NB4 (cell line): ENCODE measurements around the gene SIN3B.
A peak's percentile ranks its signal among the peaks of the same experiment; 100 is the strongest.

Source experiments
- DNase-seq: peaks from one replicate; pipeline ENCODE4 v3.0.0; 2010; ENCODE audit warnings: low read depth
- H3K4me3 ChIP-seq: one replicate; pipeline ENCODE4 v1.5.1; 2011; ENCODE audit warnings: mild to moderate bottlenecking, low read depth, low read length, moderate library complexity
- MYC ChIP-seq: IDR thresholded peaks from 2 replicates; pipeline ENCODE4 v1.6.1; 2011; ENCODE audit warnings: low read depth, low read length
- POLR2A ChIP-seq: IDR thresholded peaks from 2 replicates; pipeline ENCODE4 v1.6.1; 2011; ENCODE audit warnings: mild to moderate bottlenecking; ENCODE audit not compliant: insufficient read length; ENCODE audit errors: extremely low read depth
- TF ChIP-seq, protein P1 (sequence below): IDR thresholded peaks from one replicate; pipeline ENCODE4 v1.5.1; 2012; ENCODE audit warnings: low read depth, low read length
- TF ChIP-seq, protein P2 (sequence below): IDR thresholded peaks from 2 replicates; pipeline ENCODE4 v1.6.1; 2011; ENCODE audit warnings: low read depth, low read length

The SIN3B gene

DNA sequence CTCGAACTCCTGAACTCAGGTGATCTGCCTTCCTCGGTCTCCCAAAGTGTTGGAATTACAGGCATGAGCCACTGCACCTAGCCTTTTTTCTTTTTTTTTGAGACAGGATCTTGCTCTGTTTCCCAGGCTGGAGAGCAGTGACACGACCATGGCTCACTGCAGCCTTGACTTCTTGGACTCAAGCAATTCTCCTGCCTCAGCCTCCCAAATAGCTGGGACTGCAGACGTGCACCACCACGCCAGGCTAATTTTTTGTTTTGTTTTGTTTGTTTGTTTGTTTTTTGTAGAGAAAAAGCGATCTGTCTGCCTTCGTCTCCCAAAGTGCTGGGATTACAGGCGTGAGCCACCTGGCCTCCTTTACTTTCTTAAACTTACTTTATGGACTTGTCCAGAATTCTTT, 6.5 kb upstream of the SIN3B start:
- no peak for DNase-seq
- no peak for TF ChIP-seq POLR2A
- no peak for TF ChIP-seq MYC
- TF ChIP-seq, protein P1, sequence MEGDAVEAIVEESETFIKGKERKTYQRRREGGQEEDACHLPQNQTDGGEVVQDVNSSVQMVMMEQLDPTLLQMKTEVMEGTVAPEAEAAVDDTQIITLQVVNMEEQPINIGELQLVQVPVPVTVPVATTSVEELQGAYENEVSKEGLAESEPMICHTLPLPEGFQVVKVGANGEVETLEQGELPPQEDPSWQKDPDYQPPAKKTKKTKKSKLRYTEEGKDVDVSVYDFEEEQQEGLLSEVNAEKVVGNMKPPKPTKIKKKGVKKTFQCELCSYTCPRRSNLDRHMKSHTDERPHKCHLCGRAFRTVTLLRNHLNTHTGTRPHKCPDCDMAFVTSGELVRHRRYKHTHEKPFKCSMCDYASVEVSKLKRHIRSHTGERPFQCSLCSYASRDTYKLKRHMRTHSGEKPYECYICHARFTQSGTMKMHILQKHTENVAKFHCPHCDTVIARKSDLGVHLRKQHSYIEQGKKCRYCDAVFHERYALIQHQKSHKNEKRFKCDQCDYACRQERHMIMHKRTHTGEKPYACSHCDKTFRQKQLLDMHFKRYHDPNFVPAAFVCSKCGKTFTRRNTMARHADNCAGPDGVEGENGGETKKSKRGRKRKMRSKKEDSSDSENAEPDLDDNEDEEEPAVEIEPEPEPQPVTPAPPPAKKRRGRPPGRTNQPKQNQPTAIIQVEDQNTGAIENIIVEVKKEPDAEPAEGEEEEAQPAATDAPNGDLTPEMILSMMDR: no peak
- TF ChIP-seq, protein P2, sequence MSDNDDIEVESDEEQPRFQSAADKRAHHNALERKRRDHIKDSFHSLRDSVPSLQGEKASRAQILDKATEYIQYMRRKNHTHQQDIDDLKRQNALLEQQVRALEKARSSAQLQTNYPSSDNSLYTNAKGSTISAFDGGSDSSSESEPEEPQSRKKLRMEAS: no peak
- no peak overlapping the region for H3K4me3 ChIP-seq

DNA sequence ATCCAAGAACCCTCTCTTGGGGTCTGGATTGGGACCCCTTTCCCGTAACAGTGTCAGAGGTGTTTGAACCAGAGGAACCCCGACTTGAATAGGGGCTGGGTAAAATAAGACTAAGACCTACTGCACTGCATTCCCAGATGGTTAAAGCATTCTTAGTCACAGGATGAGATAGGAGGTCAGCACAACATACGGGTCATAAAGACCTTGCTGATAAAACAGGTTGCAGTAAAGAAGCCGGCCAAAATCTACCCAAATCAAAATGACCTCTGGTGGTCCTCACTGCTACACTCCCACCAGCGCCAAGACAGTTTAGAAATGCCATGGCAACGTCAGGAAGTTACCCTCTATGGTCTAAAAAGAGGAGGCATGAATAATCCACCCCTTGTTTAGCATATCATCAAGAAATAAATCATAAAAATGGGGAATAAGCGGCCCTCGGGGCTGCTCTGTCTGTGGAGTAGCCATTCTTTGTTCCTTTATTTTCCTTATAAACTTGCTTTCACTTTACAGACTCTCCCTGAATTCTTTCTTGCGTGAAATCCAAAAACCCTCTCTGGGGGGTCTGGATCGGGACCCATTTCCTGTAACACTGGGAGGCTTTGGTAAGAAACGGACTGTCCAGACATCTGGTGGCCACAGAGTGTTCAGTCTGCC, 4.4 kb upstream of the SIN3B start:
- no peak for DNase-seq
- no peak overlapping the region for H3K4me3 ChIP-seq

DNA sequence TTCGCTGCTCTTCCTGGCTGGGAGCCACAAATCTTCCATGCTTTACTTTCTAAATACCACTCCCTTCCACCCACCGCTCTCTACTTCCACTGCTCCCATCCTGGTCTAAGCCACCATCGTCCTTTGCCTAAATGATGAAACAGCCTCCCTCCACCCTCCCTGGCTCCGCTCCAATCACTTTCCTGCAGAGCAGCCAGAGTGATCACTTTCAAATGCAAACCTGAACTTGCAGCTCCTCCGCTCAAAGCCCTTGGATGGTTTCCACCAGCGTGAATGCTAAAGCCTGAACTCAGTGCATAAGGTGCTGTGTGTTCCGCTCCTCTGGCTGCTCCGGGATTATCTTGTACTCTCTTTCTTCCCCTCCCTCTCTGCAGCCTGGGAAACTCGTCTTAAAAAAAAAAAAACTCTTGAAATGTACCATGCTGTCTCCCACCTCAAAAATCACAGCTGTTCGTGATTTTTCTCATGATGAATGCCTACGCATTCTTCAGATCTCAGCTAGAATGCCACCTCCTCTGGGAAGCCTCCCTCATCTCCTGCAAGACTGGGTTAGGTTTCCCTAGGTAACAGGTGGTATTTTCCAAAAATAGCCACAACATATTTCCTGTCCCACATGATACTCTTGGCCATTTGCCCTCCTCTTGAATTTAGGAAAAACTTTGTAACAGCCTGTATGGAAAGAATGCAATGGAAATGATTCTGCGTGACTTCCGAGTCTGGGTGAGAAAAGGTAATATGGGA, 3.7 kb upstream of the SIN3B start:
- no peak for DNase-seq
- H3K4me3 ChIP-seq: no peak overlapping the region
- TF ChIP-seq MYC (no peak), POLR2A (no peak)
- TF ChIP-seq, protein P1: no peak
- TF ChIP-seq, protein P2: no peak

More for the DNA sequence above, 4.4 kb upstream of the SIN3B start:
- TF ChIP-seq, protein P1: no peak
- no peak for TF ChIP-seq MYC
- TF ChIP-seq, protein P2: no peak
- TF ChIP-seq POLR2A: no peak

DNA sequence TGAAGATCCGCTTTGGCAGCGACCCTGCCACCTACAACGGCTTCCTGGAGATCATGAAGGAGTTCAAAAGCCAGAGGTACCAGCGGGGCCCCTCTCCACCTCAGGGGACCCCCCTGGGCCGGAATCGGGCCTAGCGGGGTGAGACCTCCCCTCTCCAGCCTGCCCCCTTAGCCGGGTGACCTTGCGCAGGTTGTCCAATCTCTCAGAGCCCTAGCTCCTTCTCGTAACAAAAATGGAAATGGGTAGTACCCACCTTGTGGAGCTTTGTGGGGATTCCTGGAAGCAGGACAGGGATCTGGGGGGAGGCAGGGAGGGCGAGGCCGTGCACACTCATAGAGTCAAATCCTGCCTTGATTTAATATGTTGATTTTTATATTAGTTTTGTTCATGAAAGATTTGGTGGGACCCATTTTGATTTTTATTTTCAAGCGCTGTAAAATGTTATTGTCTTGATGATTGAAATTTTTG, 658 bp downstream of the SIN3B start:
- no peak for DNase-seq
- H3K4me3 ChIP-seq: peak overlapping the region; percentile 74
- TF ChIP-seq, protein P1: no peak

DNA sequence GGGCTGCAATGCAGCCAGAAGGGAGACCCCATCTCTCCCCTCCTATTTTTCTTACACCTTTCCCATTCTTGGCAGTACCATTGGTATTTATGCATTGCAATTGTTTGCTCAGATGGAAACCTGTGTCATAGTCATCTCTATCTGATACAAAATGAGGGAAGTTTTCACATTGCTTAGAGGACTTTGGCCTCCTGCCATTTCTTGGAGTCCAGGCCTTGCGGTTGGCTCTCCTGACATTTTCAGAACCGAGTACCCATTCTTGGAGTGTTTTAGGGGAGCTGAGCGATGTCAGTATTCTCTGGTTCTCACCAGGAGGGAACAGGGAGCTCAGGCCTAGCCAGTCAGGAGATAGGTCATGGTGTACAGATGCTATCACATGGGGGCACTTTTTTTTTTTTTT, 1.5 kb downstream of the SIN3B start:
- H3K4me3 ChIP-seq: no peak overlapping the region
- DNase-seq: no peak
- TF ChIP-seq, protein P1: no peak
- no peak for TF ChIP-seq POLR2A
- TF ChIP-seq, protein P2: no peak
- no peak for TF ChIP-seq MYC
